Gastrocnemius medialis (tissue), 4 donors: Measurements from ENCODE around the gene SH3BP4. TPM values are rescaled to one million over a fixed set of nuclear protein-coding genes. Genes with fewer than 3 reads are reported as not detected.

Experiments
- ATAC-seq, 2 donors: fragments of 150-250 bp; one replicate each; pipeline ENCODE4 v1.9.1; 2016
- DNase-seq, 2 donors: peaks; one replicate each; pipeline ENCODE4 v3.0.0-alpha.2; 2019
- H3K27ac ChIP-seq, 4 donors: fragments of 200-600 bp; sonication (generic); 1 replicate in 1 of 4; 2 replicates in 3 of 4; pipeline ENCODE4 v1.5.1; 2016 to 2018; ENCODE audit warnings: mild to moderate bottlenecking in 2 of 4, moderate library complexity in 1 of 4
- H3K27me3 ChIP-seq, 3 donors: fragments of 200-600 bp; sonication (generic) in 2 of 3; 1 replicate in 1 of 3; 2 replicates in 2 of 3; pipeline versions ENCODE4 v1.5.1 to v1.6.0; 2016 to 2019; ENCODE audit warnings: mild to moderate bottlenecking in 1 of 3, moderate library complexity in 1 of 3
- H3K36me3 ChIP-seq, 2 donors: fragments of 200-600 bp; sonication (generic) in 1 of 2; one replicate each; pipeline ENCODE4 v1.5.1; 2017 to 2018
- H3K4me1 ChIP-seq, 2 donors: fragments of 200-600 bp; sonication (generic) in 1 of 2; one replicate each; pipeline ENCODE4 v1.5.1; 2016 to 2017; ENCODE audit warnings: mild to moderate bottlenecking in 2 of 2
- H3K4me3 ChIP-seq, 4 donors: fragments of 200-600 bp; sonication (generic) in 3 of 4; 1 replicate in 1 of 4; 2 replicates in 3 of 4; pipeline ENCODE4 v1.5.1; 2016 to 2019; ENCODE audit warnings: mild to moderate bottlenecking in 2 of 4
- H3K9me3 ChIP-seq, 3 donors: fragments of 200-600 bp; sonication (generic) in 2 of 3; 1 replicate in 1 of 3; 2 replicates in 2 of 3; pipeline ENCODE4 v1.5.1; 2016 to 2019
- CTCF ChIP-seq, 5 experiments: fragments of 450-650 bp in 3 of 5; fragments of 200-600 bp in 2 of 5; sonication (generic) in 2 of 5; IDR thresholded peaks in 4 of 5; conservative IDR thresholded peaks in 1 of 5; 1 replicate in 4 of 5; 2 replicates in 1 of 5; pipeline ENCODE4 v1.5.1; 2016 to 2019; ENCODE audit warnings: antibody characterized with exemption in 5 of 5, mild to moderate bottlenecking in 3 of 5, moderate library complexity in 3 of 5
- POLR2A ChIP-seq, 2 donors: fragments of 450-650 bp; IDR thresholded peaks; one replicate each; pipeline ENCODE4 v1.6.1; 2017; ENCODE audit warnings: antibody characterized with exemption in 2 of 2, mild to moderate bottlenecking in 2 of 2, moderate library complexity in 2 of 2
- in situ Hi-C, 4 donors: fragments of 200-750 bp; cut with MboI; loops; one replicate each; pipeline versions ENCODE4 v1.15.0 to v1.8.0; 2017; ENCODE audit warnings: low sequenced_read_pairs in 4 of 4
- intact Hi-C: fragments of 100-400 bp; cut with DNase I; formaldehyde crosslinking; loops from one replicate; pipeline ENCODE4 v1.15.1; 2023; ENCODE audit warnings: low total_unique reads
- total RNA-seq, 4 donors: library from RNA; depleted of rRNA; stranded (reverse); fragments of >200 nt; gene quantifications; one replicate each; pipeline versions ENCODE4 v1.1.0 to v1.2.3, GENCODE V29; 2016

Gene SH3BP4
- total RNA-seq, 4 donors from 2014 or later = 10.2 to 36.9 (median 15.9) TPM

GRCh38 chr2:234996069-234996940 is 44.5 kb downstream of the SH3BP4 start:
- Histone ChIP-seq H3K27ac (no peak overlapping the region), H3K4me1 (no peaks in the 10 kb centered on the region), H3K9me3 (no peaks in the 10 kb centered on the region), H3K27me3 (no peaks in the 10 kb centered on the region), H3K36me3 (no peaks in the 10 kb centered on the region), H3K4me3 (no peak overlapping the region)
- in situ Hi-C loops = no loop called here
- DNase-seq = no peak
- intact Hi-C loops = no loop called here
- no peak for TF ChIP-seq CTCF (IDR thresholded peaks at IDR 0.05 in 4 of 5, conservative IDR thresholded peaks at IDR 0.05 in 1 of 5)
- TF ChIP-seq POLR2A (IDR thresholded peaks at IDR 0.05) = no peak
- ATAC-seq = no peak

GRCh38 chr2:234996941-234997270 is 45.1 kb downstream of the SH3BP4 start:
- no peaks in the 10 kb centered on the region for H3K9me3 ChIP-seq
- no peaks in the 10 kb centered on the region for H3K36me3 ChIP-seq
- intact Hi-C loops = no loop called here
- no peak for DNase-seq
- no peaks in the 10 kb centered on the region for H3K4me1 ChIP-seq
- in situ Hi-C loops = no loop called here
- no peak for ATAC-seq
- TF ChIP-seq POLR2A (IDR thresholded peaks at IDR 0.05) = no peak
- TF ChIP-seq CTCF (IDR thresholded peaks at IDR 0.05 in 4 of 5, conservative IDR thresholded peaks at IDR 0.05 in 1 of 5) = no peak
- H3K4me3 ChIP-seq = no peak overlapping the region
- H3K27ac ChIP-seq = no peak overlapping the region
- no peaks in the 10 kb centered on the region for H3K27me3 ChIP-seq

GRCh38 chr2:234997389-234997788 is 45.6 kb downstream of the SH3BP4 start:
- no peaks in the 10 kb centered on the region for H3K4me1 ChIP-seq
- intact Hi-C loops = no loop called here
- H3K27me3 ChIP-seq = no peaks in the 10 kb centered on the region
- TF ChIP-seq CTCF (IDR thresholded peaks at IDR 0.05 in 4 of 5, conservative IDR thresholded peaks at IDR 0.05 in 1 of 5) = no peak
- TF ChIP-seq POLR2A (IDR thresholded peaks at IDR 0.05) = no peak
- no peak for ATAC-seq
- H3K4me3 ChIP-seq = no peak overlapping the region
- H3K9me3 ChIP-seq = no peaks in the 10 kb centered on the region
- no peaks in the 10 kb centered on the region for H3K36me3 ChIP-seq
- no peak for DNase-seq
- no peak overlapping the region for H3K27ac ChIP-seq
- in situ Hi-C loops = no loop called here

- H3K36me3 ChIP-seq = no peaks in the 10 kb centered on the region
- H3K27ac ChIP-seq = peak overlapping the region in 3 of 4 donors; percentile 30 to 59 (median 49)
- H3K4me3 ChIP-seq = no peak overlapping the region
- intact Hi-C loops = no loop called here
- no peaks in the 10 kb centered on the region for H3K9me3 ChIP-seq
- H3K27me3 ChIP-seq = no peaks in the 10 kb centered on the region
- in situ Hi-C loops = no loop called here
- peaks cover 6 to 11% of the 10 kb centered on the region in 2 donors for H3K4me1 ChIP-seq
- ATAC-seq (peak; percentile 36 to 37), DNase-seq (peak in 1 of 2 donors; percentile 53)
- TF ChIP-seq CTCF (IDR thresholded peaks at IDR 0.05 in 4 of 5, conservative IDR thresholded peaks at IDR 0.05 in 1 of 5) (no peak), POLR2A (IDR thresholded peaks at IDR 0.05) (no peak)
These were observed 46.8 kb downstream of the SH3BP4 start for GRCh38 chr2:234998404-234999211.
